ENCODE results near the gene PPM1B. TPM values are rescaled to one million over a fixed set of nuclear protein-coding genes. Genes with fewer than 3 reads are reported as not detected.

The PPM1B gene
- total and polyA plus RNA-seq, 2 of the 8 experiments (the other 6 are each of a cell fraction or from before 2014, with no cell fraction given) = 43.6 to 126 TPM

DNA sequence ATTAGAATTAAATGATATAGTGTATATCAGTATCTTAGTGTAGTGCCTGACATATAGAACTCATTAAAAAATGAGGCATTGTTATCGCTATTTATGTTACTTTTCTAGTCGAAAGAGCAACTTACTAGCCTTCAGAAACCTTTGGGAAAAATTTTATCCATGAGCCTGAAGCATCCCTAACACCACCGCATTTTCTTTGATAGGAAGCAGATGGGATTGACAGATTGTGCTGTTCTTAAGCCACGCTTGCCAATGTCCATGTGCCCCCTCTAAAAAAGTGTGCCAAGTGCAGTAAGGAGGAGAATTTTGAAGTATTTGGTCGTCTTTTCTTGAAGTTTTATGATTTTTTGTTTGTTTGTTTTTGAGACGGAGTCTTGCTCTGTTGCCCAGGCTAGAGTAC is 29.1 kb downstream of the PPM1B start:
- ChIA-PET POLR2A (ENCODE audit: partially characterized antibody) (interaction anchor here (1.2 kb wide), 1 partner anchor 19 kb away, joined by 3 read pairs; no protein-coding TSS in a partner anchor), CTCF (ENCODE audit: partially characterized antibody) (interaction anchor here (0.6 kb wide), 1 partner anchor 36 kb away, joined by 3 read pairs; no protein-coding TSS in a partner anchor)
- Histone ChIP-seq H3K4me1 (replicated peaks in 1 of 4; ENCODE audit: control insufficient read depth in 3 of 4, insufficient read depth in 4 of 4, low read length in 3 of 4) (peaks cover 0 to 2% (median 1%) of the 10 kb centered on the region in 4 experiments; a peak in 3 of 7 replicates), H4K91ac (replicated peaks; ENCODE audit: insufficient read length, low read length) (no peak overlapping the region), H3K23me2 (ENCODE audit: low read depth, low read length) (no peaks in the 10 kb centered on the region), H3K9me3 (ENCODE audit: insufficient read depth in 2 of 2, low read depth in 1 of 2, low read length in 1 of 2) (no peaks in the 10 kb centered on the region), H3K23ac (ENCODE audit: insufficient read length) (no peak overlapping the region), H2BK20ac (ENCODE audit: low read length) (no peak overlapping the region), H3K9ac (replicated peaks in 1 of 4; ENCODE audit: extremely low read depth in 1 of 4, low read depth in 3 of 4, low read length in 3 of 4) (no peak overlapping the region), H2BK5ac (ENCODE audit: low read depth, low read length) (no peak overlapping the region), H4K8ac (ENCODE audit: extremely low read depth, insufficient read depth, low read length) (no peak overlapping the region), H3K56ac (replicated peaks; ENCODE audit: insufficient read length, low read depth, low read length) (no peak overlapping the region), H3K4ac (replicated peaks; ENCODE audit: insufficient read length, low read depth, low read length) (no peak overlapping the region), H3K36me3 (ENCODE audit: control insufficient read depth in 2 of 4, insufficient read depth in 4 of 4, low read length in 3 of 4) (peaks cover 0 to 25% (median 8%) of the 10 kb centered on the region in 4 experiments; a peak in 4 of 8 replicates), H3K27me3 (replicated peaks in 1 of 4; ENCODE audit: control insufficient read depth in 3 of 4, extremely low read depth in 1 of 4, insufficient read depth in 3 of 4, low read length in 3 of 4) (no peaks in the 10 kb centered on the region), H4K5ac (ENCODE audit: insufficient read length, low read depth, low read length) (no peak overlapping the region), H2BK15ac (ENCODE audit: low read length) (no peak overlapping the region), H3K27ac (ENCODE audit: low read depth, low read length) (no peak overlapping the region), H3K79me1 (ENCODE audit: low read depth, low read length) (peaks cover 4% of the 10 kb centered on the region; the same call in 1 of the 2 replicates), H3K79me2 (ENCODE audit: control insufficient read depth in 1 of 2, insufficient read depth in 2 of 2, low read length in 2 of 2) (peaks cover 32 to 99% of the 10 kb centered on the region in 2 experiments), H2AFZ (ENCODE audit: low read length) (no peak overlapping the region), H2BK120ac (replicated peaks; ENCODE audit: low read depth, low read length) (no peak overlapping the region), H2AK5ac (ENCODE audit: low read depth, low read length) (no peak overlapping the region), H3K14ac (ENCODE audit: insufficient read length) (no peak overlapping the region), H3K18ac (ENCODE audit: extremely low read depth, low read length) (no peak overlapping the region), H4K20me1 (replicated peaks in 1 of 2; ENCODE audit: control insufficient read depth in 1 of 2, insufficient read depth in 2 of 2, low read length in 2 of 2) (peaks cover 12% of the 10 kb centered on the region in 2 experiments), H2BK12ac (ENCODE audit: low read depth, low read length) (no peak overlapping the region), H3K4me3 (ENCODE audit: extremely low read depth in 1 of 4, insufficient read depth in 2 of 4, low read depth in 3 of 4, low read length in 4 of 4) (no peak overlapping the region), H3K4me2 (ENCODE audit: insufficient read depth in 1 of 2, low read depth in 2 of 2, low read length in 2 of 2) (no peak overlapping the region)
- 95% methylated on average over 6 of the region's 6 CpGs; no CpG with 5 or more reads in 1 of the 2 experiments for WGBS, 2 experiments (ENCODE audit: extremely low coverage in 1 of 2, insufficient coverage in 1 of 2, insufficient read length in 1 of 2, insufficient replicate concordance in 2 of 2, low coverage in 1 of 2, low lambda C conversion rate in 2 of 2, missing lambda C conversion rate in 1 of 2)
- FAIRE-seq = no peak
- DNase-seq (ENCODE audit: low read depth in 1 of 2, low spot score in 2 of 2) = no peak
- TF ChIP-seq, protein P1, sequence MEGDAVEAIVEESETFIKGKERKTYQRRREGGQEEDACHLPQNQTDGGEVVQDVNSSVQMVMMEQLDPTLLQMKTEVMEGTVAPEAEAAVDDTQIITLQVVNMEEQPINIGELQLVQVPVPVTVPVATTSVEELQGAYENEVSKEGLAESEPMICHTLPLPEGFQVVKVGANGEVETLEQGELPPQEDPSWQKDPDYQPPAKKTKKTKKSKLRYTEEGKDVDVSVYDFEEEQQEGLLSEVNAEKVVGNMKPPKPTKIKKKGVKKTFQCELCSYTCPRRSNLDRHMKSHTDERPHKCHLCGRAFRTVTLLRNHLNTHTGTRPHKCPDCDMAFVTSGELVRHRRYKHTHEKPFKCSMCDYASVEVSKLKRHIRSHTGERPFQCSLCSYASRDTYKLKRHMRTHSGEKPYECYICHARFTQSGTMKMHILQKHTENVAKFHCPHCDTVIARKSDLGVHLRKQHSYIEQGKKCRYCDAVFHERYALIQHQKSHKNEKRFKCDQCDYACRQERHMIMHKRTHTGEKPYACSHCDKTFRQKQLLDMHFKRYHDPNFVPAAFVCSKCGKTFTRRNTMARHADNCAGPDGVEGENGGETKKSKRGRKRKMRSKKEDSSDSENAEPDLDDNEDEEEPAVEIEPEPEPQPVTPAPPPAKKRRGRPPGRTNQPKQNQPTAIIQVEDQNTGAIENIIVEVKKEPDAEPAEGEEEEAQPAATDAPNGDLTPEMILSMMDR (IDR thresholded peaks at IDR 0.05; ENCODE audit: control extremely low read depth in 1 of 3, insufficient read depth in 1 of 3, low read depth in 1 of 3, low read length in 3 of 3) = no peak
- TF ChIP-seq RNF2 (IDR thresholded peaks at IDR 0.05; ENCODE audit: borderline replicate concordance, low read depth, low read length, missing control alignments, poor library complexity, severe bottlenecking) (no peak), PHF8 (conservative IDR thresholded peaks at IDR 0.05; ENCODE audit: low read depth, low read length) (no peak), TAF1 (IDR thresholded peaks at IDR 0.05; ENCODE audit: low read depth, low read length) (no peak), EP300 (IDR thresholded peaks at IDR 0.05; ENCODE audit: borderline replicate concordance in 1 of 2, low read depth in 2 of 2, low read length in 2 of 2) (no peak), SP4 (IDR thresholded peaks at IDR 0.05; ENCODE audit: low read length) (no peak), KDM5A (IDR thresholded peaks at IDR 0.05; ENCODE audit: low read length) (no peak), SP2 (IDR thresholded peaks at IDR 0.05; ENCODE audit: low read length) (no peak), CEBPB (IDR thresholded peaks at IDR 0.05; ENCODE audit: low read depth, low read length) (no peak), TEAD4 (IDR thresholded peaks at IDR 0.05; ENCODE audit: low read depth, low read length) (no peak), TCF12 (IDR thresholded peaks at IDR 0.05; ENCODE audit: low read depth, low read length) (no peak), CREB1 (IDR thresholded peaks at IDR 0.05) (no peak)
